Measurements from ENCODE around the gene CLEC2A. TPM values are rescaled to one million over a fixed set of nuclear protein-coding genes. Genes with fewer than 3 reads are reported as not detected.
"Not testable (repeated sequence)": the region's sequence is repeated elsewhere in the genome, so short reads cannot be mapped to it uniquely, and the experiment has no call there.

The CLEC2A gene
- total RNA-seq, 2 donors from 2014 or later, result not detected

DNA sequence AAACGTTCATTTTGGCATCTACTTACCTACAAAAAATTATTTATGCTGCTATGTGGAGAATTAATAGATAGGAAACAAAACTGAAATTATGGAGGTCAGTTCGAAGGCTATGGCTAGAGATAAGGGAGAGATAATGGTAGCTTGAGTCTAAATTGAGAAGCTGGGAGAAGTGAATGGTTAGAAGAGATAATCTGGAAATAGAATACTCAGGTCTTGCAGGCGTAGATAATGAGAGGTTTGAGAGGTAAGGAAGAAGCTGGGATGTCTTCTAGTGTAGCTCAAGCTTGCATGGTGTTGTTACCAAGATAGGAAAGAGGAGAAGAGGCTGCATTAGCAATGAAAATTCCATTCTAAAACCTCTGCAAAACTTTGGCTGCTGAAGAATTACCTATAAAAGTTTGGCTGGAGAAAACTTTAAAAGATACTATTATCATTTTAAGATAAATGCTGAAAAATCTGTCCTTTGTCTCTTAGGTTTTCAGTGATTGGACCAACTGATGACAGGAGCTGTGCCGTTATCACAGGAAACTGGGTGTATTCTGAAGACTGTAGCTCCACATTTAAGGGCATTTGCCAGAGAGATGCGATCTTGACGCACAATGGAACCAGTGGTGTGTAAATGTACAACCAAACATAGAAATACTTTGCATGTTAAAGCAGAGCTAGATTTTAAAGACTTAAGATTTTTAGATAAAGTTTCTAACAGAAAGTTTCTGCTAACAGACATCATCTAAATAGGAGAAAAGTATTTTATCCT, 36.8 kb downstream of the CLEC2A start:
- H3K36me3 Mint-ChIP-seq, result no peaks in the 10 kb centered on the region
- no peak for DNase-seq (ENCODE audit: low spot score)

DNA sequence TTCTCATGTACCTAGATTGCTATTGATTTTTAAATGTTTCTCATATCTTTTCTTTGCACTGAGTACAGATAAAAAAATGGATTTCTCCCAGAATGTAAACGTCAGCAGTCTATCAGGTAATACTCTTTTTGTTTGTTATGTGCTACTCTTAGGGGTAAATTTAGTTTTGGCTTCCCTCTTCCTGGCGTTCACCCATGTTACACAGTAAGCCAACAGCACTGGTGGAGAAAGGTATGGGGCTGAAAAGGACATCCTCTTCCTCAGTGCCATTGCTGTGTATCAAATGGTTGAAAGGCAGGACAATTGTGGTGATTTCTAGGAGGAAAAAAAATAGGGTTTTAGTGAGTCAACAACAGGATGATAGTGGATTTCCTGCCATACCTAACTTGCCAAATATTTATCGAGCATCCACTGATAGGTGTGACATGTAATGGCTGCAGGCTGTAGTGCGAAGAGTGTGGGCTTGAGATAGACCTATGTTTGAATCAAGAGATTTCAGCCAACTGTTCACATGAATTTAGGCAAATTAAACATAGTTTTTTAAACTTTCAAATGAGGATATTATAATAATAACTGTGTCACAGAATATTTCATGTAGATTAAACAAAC, 43.4 kb downstream of the CLEC2A start:
- H3K4me3 Mint-ChIP-seq, result no peak overlapping the region
- H3K27ac Mint-ChIP-seq, result peak overlapping the region in 1 of 2 donors; percentile 63
- ATAC-seq, result no peak
- no peak for DNase-seq (ENCODE audit: low spot score)
- no peaks in the 10 kb centered on the region for H3K27me3 Mint-ChIP-seq
- peaks cover 10 to 12% of the 10 kb centered on the region in 2 donors for H3K4me1 Mint-ChIP-seq (ENCODE audit: low read depth in 2 of 2)
- H3K9me3 Mint-ChIP-seq, result no peaks in the 10 kb centered on the region
- no peaks in the 10 kb centered on the region for H3K36me3 Mint-ChIP-seq

More for the DNA sequence above, 36.8 kb downstream of the CLEC2A start:
- no peaks in the 10 kb centered on the region for H3K9me3 Mint-ChIP-seq
- ATAC-seq, result no peak
- H3K4me3 Mint-ChIP-seq, result no peak overlapping the region
- peaks cover 0 to 6% of the 10 kb centered on the region in 2 donors for H3K27me3 Mint-ChIP-seq
- no peak overlapping the region for H3K27ac Mint-ChIP-seq
- H3K4me1 Mint-ChIP-seq (ENCODE audit: low read depth in 2 of 2), result peaks cover 4 to 7% of the 10 kb centered on the region in 2 donors

DNA sequence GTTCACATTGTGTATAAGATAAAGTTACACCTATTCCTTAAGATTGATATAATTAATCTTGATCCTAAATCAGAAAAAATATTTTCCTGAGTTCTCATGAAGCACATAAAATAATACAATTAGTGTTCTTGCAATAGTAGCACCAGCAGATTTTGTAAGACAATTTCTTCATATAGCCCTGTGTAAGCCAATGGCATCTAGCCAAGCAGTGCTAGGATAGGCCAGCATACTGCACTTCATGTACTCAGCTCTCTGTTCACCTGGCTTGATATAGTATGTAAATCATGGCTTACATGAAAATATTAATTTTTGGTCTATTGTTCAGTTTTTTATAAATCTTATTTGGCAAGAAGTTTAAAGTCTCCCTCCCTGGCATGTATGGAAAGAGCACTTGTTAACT, 49.0 kb downstream of the CLEC2A start:
- Mint-ChIP-seq H3K27me3 (no peaks in the 10 kb centered on the region), H3K36me3 (no peaks in the 10 kb centered on the region), H3K4me1 (ENCODE audit: low read depth in 2 of 2) (peaks cover 2 to 4% of the 10 kb centered on the region in 2 donors), H3K27ac (no peak overlapping the region), H3K9me3 (no peaks in the 10 kb centered on the region), H3K4me3 (no peak overlapping the region)
- DNase-seq (ENCODE audit: low spot score) (no peak), ATAC-seq (no peak)

DNA sequence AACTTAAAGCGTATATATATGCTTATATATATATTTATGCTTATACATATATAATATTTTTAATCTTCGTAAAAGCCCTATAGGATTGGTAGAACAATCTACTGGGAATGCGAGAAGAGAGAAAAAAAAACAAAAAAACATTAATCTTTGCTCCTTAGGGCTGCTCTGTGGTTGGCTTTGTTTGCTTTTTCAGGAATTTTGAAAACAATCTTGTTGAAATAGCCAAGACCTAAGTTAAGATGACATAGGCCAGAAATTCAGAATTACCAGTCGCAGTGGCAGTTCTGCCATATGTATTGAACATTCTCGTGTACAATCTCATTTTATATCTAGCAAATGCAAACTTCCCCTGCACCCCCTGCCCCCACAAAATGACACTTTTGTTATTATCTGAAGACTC, 50.2 kb downstream of the CLEC2A start:
- peaks cover 2 to 4% of the 10 kb centered on the region in 2 donors for H3K4me1 Mint-ChIP-seq (ENCODE audit: low read depth in 2 of 2)
- no peak for ATAC-seq
- H3K4me3 Mint-ChIP-seq, result no peak overlapping the region
- no peak overlapping the region for H3K27ac Mint-ChIP-seq
- H3K27me3 Mint-ChIP-seq, result no peaks in the 10 kb centered on the region
- no peaks in the 10 kb centered on the region for H3K9me3 Mint-ChIP-seq
- no peak for DNase-seq (ENCODE audit: low spot score)
- no peaks in the 10 kb centered on the region for H3K36me3 Mint-ChIP-seq

GRCh38 chr12:9881246-9881645, 50.9 kb downstream of the CLEC2A start, which contains the start of gene KLRF2:
Gene KLRF2, plus strand, starts transcription at chr12:9881489. Its CDS starts 107 bp downstream, at chr12:9881596.
- no peaks in the 10 kb centered on the region for H3K27me3 Mint-ChIP-seq
- H3K4me3 Mint-ChIP-seq, result no peak within 1 kb of the TSS
- ATAC-seq (no peak), DNase-seq (ENCODE audit: low spot score) (no peak)
- H3K9me3 Mint-ChIP-seq, result no peaks in the 10 kb centered on the region
- H3K27ac Mint-ChIP-seq, result no peak within 1 kb of the TSS
- H3K36me3 Mint-ChIP-seq, result no peaks in the 10 kb centered on the region
- peaks cover 2 to 4% of the 10 kb centered on the region in 2 donors for H3K4me1 Mint-ChIP-seq (ENCODE audit: low read depth in 2 of 2)

DNA sequence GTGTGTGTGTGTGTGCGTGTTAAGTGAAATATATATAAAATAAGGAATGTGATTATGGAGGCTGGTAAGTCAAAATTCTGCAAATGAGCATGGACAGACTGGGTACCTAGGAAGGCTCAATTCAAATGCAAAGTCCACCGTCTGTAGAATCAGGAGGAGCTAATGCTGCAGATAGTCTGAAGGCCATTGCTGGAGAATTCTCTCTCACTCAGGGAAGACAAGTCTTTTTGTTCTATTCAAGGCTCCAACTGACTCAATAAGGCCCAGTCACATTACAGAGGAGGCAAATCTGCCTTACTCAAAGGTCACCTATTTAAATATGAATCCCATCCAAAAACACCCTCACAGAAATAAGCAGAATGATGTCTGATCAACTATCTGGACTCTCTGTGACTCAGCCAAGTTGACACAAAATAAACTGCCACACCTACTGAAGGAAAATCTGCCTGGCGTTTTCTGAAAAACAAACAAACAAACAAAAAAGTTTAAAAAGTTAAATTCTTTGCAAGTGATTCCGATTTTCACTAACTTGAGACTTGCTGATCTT, 51.6 kb downstream of the CLEC2A start:
- peaks cover 2 to 4% of the 10 kb centered on the region in 2 donors for H3K4me1 Mint-ChIP-seq (ENCODE audit: low read depth in 2 of 2)
- DNase-seq (ENCODE audit: low spot score) (no peak), ATAC-seq (no peak)
- H3K36me3 Mint-ChIP-seq, result no peaks in the 10 kb centered on the region
- H3K4me3 Mint-ChIP-seq, result no peak overlapping the region
- no peaks in the 10 kb centered on the region for H3K27me3 Mint-ChIP-seq
- H3K9me3 Mint-ChIP-seq, result no peaks in the 10 kb centered on the region
- H3K27ac Mint-ChIP-seq, result no peak overlapping the region

- H3K27ac Mint-ChIP-seq; H3K36me3 Mint-ChIP-seq; DNase-seq (ENCODE audit: low spot score); ATAC-seq; H3K9me3 Mint-ChIP-seq; H3K4me3 Mint-ChIP-seq; H3K27me3 Mint-ChIP-seq: not testable (repeated sequence)
- H3K4me1 Mint-ChIP-seq (ENCODE audit: low read depth in 2 of 2), result peaks cover 0 to 13% of the 10 kb centered on the region in 2 donors
Measured at GRCh38 chr12:9876120-9876519, 56.0 kb downstream of the CLEC2A start.

GRCh38 chr12:9872742-9873141, 59.4 kb downstream of the CLEC2A start:
- no peaks in the 10 kb centered on the region for H3K36me3 Mint-ChIP-seq
- peaks cover 13 to 22% of the 10 kb centered on the region in 2 donors for H3K4me1 Mint-ChIP-seq (ENCODE audit: low read depth in 2 of 2)
- no peak for ATAC-seq
- DNase-seq (ENCODE audit: low spot score), result no peak
- no peaks in the 10 kb centered on the region for H3K27me3 Mint-ChIP-seq
- H3K9me3 Mint-ChIP-seq, result no peaks in the 10 kb centered on the region
- H3K4me3 Mint-ChIP-seq, result no peak overlapping the region
- no peak overlapping the region for H3K27ac Mint-ChIP-seq

GRCh38 chr12:9872162-9872561, 60.0 kb downstream of the CLEC2A start:
- DNase-seq (ENCODE audit: low spot score) (no peak), ATAC-seq (no peak)
- H3K4me1 Mint-ChIP-seq (ENCODE audit: low read depth in 2 of 2), result peaks cover 13 to 22% of the 10 kb centered on the region in 2 donors
- no peaks in the 10 kb centered on the region for H3K27me3 Mint-ChIP-seq
- no peaks in the 10 kb centered on the region for H3K9me3 Mint-ChIP-seq
- peaks cover 5% of the 10 kb centered on the region for H3K36me3 Mint-ChIP-seq
- no peak overlapping the region for H3K4me3 Mint-ChIP-seq
- no peak overlapping the region for H3K27ac Mint-ChIP-seq

GRCh38 chr12:9870286-9870866, 61.8 kb downstream of the CLEC2A start:
- Mint-ChIP-seq H3K4me3 (peak overlapping the region; percentile 98), H3K27ac (peak overlapping the region; percentile 96 to 100), H3K27me3 (no peaks in the 10 kb centered on the region), H3K9me3 (no peaks in the 10 kb centered on the region), H3K36me3 (peaks cover 16% of the 10 kb centered on the region), H3K4me1 (ENCODE audit: low read depth in 2 of 2) (peaks cover 28% of the 10 kb centered on the region in 2 donors)
- ATAC-seq (no peak), DNase-seq (ENCODE audit: low spot score) (no peak)

DNA sequence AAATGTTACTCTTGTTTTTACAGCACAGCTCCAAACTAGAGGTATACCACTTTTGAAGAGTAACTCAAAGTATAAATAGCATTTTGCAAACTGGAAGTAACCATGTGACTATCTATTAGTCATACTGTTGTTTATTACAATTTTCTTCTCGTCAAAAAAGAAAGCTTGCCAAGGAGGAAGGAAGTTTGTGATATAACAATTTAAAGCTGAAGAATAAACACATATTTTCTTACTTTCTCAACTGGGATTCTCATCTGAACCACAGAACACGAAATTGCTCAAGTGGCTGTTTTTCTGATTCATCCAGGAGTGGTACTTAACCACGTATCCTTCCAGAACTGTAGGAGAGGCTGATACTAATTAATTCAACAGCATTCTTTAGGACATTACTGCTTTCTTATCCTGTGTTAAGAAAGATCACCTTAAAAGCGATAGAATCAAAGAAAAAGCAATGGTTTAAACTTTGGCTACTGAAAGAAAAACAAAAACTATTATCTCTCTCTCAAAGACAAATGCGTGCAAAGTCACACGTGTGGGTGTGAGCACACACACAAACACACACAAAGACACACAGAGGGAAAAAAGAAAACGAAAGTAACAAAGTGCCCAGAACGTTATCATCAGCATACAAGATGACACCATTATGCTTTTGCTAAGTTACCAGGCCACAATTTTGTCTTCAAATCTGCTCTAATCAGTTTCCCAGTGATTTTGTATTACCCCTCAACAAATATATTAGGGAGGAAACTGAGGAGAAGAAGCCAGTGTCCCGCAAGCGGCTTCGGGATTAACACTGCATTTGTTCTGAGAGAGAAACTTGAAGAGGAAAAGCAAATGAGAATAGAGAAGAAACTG, 62.6 kb downstream of the CLEC2A start, which contains the start of gene CLEC2B:
Gene CLEC2B, minus strand, starts transcription at position 48 of the 855 bp plus-strand sequence.
- DNase-seq (ENCODE audit: low spot score), result peak; percentile 76
- Mint-ChIP-seq H3K36me3 (peaks cover 22% of the 10 kb centered on the region), H3K4me3 (peak within 1 kb of the TSS; percentile 98), H3K9me3 (no peaks in the 10 kb centered on the region), H3K27ac (peak within 1 kb of the TSS; percentile 96 to 100), H3K4me1 (ENCODE audit: low read depth in 2 of 2) (peaks cover 34 to 37% of the 10 kb centered on the region in 2 donors), H3K27me3 (no peaks in the 10 kb centered on the region)
- peak; percentile 85 to 91 for ATAC-seq

DNA sequence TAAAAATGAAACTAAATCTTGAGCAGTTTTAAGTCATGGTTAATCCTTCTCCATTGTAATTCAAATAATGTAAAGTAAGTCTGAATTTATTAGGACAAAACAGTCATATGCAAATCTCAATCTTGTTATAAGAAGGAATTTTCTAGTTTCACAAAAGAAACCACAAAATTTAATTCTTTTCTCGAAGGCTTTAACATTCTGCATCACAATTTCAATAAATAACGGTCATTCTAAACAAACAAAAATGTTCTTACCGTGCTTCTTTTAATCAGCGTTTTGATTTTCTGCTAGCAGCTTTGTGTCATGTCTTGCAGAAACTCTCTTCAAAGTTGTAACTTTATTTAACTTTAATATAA, 63.2 kb downstream of the CLEC2A start:
- H3K36me3 Mint-ChIP-seq, result peaks cover 28% of the 10 kb centered on the region
- peaks cover 40 to 43% of the 10 kb centered on the region in 2 donors for H3K4me1 Mint-ChIP-seq (ENCODE audit: low read depth in 2 of 2)
- DNase-seq (ENCODE audit: low spot score) (no peak), ATAC-seq (no peak)
- no peaks in the 10 kb centered on the region for H3K27me3 Mint-ChIP-seq
- H3K4me3 Mint-ChIP-seq, result peak overlapping the region; percentile 98
- no peaks in the 10 kb centered on the region for H3K9me3 Mint-ChIP-seq
- peak overlapping the region; percentile 96 to 100 for H3K27ac Mint-ChIP-seq

- H3K9me3 Mint-ChIP-seq, result peaks cover under 1% of the 10 kb centered on the region
- H3K36me3 Mint-ChIP-seq, result peaks cover 34% of the 10 kb centered on the region
- no peak for ATAC-seq
- no peak for DNase-seq (ENCODE audit: low spot score)
- H3K27ac Mint-ChIP-seq, result peak overlapping the region; percentile 96 to 100
- peaks cover 46 to 48% of the 10 kb centered on the region in 2 donors for H3K4me1 Mint-ChIP-seq (ENCODE audit: low read depth in 2 of 2)
- H3K27me3 Mint-ChIP-seq, result no peaks in the 10 kb centered on the region
- H3K4me3 Mint-ChIP-seq, result peak overlapping the region; percentile 98
Measured at GRCh38 chr12:9868311-9868801, 63.8 kb downstream of the CLEC2A start.
